Central memory CD8-positive, alpha-beta T cell (primary cell): ENCODE measurements around the gene LILRA6.

Experiments used
- ATAC-seq: fragments of 150-1000 bp; cut with Tn5 transposase; replicated peaks from 2 replicates; pipeline ENCODE4 v1.10.0; 2022; ENCODE audit warnings: mild to moderate bottlenecking, moderate FRiP score, moderate number of reproducible peaks; ENCODE audit not compliant: poor library complexity, severe bottlenecking; ENCODE audit errors: extremely low read depth
- DNase-seq, 2 donors: peaks; one replicate each; pipeline ENCODE4 v3.0.0; 2021; ENCODE audit warnings: low spot score in 2 of 2
- H3K27ac Mint-ChIP-seq: one replicate; pipeline ENCODE4 v1.8.0; 2022; ENCODE audit warnings: low read depth, mild to moderate bottlenecking, moderate library complexity, mixed read lengths
- H3K27me3 Mint-ChIP-seq: one replicate; pipeline ENCODE4 v1.8.0; 2022; ENCODE audit warnings: mixed read lengths
- H3K36me3 Mint-ChIP-seq: one replicate; pipeline ENCODE4 v1.8.0; 2022; ENCODE audit warnings: mild to moderate bottlenecking, moderate library complexity, mixed read lengths; ENCODE audit not compliant: insufficient read depth
- H3K4me1 Mint-ChIP-seq: one replicate; pipeline ENCODE4 v1.8.0; 2022; ENCODE audit warnings: mixed read lengths
- H3K4me3 Mint-ChIP-seq: one replicate; pipeline ENCODE4 v1.8.0; 2022; ENCODE audit warnings: mild to moderate bottlenecking, moderate library complexity, mixed read lengths
- H3K9me3 Mint-ChIP-seq: one replicate; pipeline ENCODE4 v1.8.0; 2022; ENCODE audit warnings: mixed read lengths

The LILRA6 gene

GRCh38 chr19:54191811-54192453 lies 50.7 kb downstream of the LILRA6 start:
- no peak for ATAC-seq
- H3K9me3 Mint-ChIP-seq, result no peaks in the 10 kb centered on the region
- DNase-seq, result no peak
- peaks cover 35% of the 10 kb centered on the region for H3K36me3 Mint-ChIP-seq
- peak overlapping the region; percentile 99 for H3K27ac Mint-ChIP-seq
- peaks cover 40% of the 10 kb centered on the region for H3K4me1 Mint-ChIP-seq
- H3K4me3 Mint-ChIP-seq, result peak overlapping the region; percentile 94
- H3K27me3 Mint-ChIP-seq, result no peaks in the 10 kb centered on the region

GRCh38 chr19:54191011-54191810 lies 51.4 kb downstream of the LILRA6 start, which contains the start of gene TSEN34:
Gene TSEN34 (plus strand): TSS chr19:54191308. CDS start chr19:54191365, 57 bp downstream.
- H3K27me3 Mint-ChIP-seq, result no peaks in the 10 kb centered on the region
- H3K27ac Mint-ChIP-seq, result peak within 1 kb of the TSS; percentile 99
- H3K4me1 Mint-ChIP-seq, result peaks cover 43% of the 10 kb centered on the region
- no peaks in the 10 kb centered on the region for H3K9me3 Mint-ChIP-seq
- peak within 1 kb of the TSS; percentile 94 for H3K4me3 Mint-ChIP-seq
- H3K36me3 Mint-ChIP-seq, result peaks cover 37% of the 10 kb centered on the region
- DNase-seq (peak in 1 of 2 donors; percentile 28), ATAC-seq (peak; percentile 20)

DNA sequence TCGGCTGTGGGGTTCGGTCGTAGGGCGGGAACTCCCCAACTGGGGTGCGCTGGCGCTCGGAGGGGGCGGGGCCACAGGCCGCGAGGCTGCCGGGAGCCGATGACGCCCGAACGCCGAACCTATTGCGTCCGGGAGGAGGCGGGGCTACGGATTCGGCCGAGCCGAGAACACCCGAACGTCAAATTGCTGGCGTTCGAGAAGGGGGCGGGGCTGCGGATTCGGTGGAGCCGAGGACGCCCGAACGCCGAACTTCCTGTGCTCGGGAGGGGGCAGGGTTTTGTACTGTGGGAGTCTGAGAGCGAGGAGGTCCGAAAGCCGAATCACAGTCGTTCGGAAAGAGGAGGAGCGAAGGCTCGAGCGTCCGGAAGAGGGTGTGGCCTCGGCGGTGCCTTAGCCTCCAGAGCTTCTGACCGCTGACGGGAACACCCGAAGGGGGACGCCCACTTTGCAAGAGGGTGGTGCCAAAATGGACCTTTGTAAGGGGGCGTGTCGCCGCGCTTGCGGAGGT lies 52.0 kb downstream of the LILRA6 start:
- peaks cover 36% of the 10 kb centered on the region for H3K36me3 Mint-ChIP-seq
- peak; percentile 99 to 100 for DNase-seq
- peak overlapping the region; percentile 99 for H3K27ac Mint-ChIP-seq
- H3K4me3 Mint-ChIP-seq, result peak overlapping the region; percentile 94
- peak; percentile 66 for ATAC-seq
- no peaks in the 10 kb centered on the region for H3K27me3 Mint-ChIP-seq
- peaks cover 43% of the 10 kb centered on the region for H3K4me1 Mint-ChIP-seq
- H3K9me3 Mint-ChIP-seq, result no peaks in the 10 kb centered on the region

DNA sequence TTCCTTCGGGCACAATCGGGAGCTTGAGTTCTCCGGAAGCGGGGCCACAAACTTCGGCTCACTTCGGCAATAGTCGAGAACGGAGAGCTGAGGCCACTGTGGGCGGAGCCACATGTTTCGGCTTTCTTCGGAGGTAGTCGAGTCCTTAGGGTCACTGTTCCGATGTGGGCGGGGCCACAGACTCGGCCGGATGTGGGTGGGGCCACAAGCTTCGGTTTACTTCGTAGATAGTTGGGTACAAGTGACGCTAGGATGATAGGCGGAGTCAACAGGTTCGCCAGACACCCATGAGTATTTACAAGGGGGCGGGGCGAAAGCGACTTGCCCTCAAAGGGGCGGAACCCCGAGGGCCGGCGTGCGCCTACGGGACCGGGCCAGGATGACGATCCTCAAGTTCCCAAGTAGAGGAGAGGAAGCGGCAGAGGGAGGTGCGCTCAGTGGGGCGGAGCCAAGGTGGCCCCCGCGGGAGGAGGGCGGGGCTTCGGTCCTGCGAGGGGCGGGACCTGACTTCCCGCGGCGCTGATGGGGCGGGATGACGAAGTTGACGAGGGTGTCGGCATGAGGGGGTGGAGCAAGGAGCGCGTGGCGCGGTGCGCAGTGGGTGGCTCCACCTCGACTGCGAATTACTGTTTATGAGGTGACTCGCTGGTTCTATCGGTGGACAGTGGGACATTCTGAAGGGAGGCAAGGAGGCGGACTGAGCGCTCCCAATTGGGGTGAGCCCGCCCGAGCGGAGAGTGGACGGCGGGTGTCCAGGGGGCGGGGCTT lies 52.7 kb downstream of the LILRA6 start:
- no peaks in the 10 kb centered on the region for H3K9me3 Mint-ChIP-seq
- DNase-seq, result peak; percentile 100
- H3K4me3 Mint-ChIP-seq, result peak overlapping the region; percentile 94
- peak overlapping the region; percentile 99 for H3K27ac Mint-ChIP-seq
- no peaks in the 10 kb centered on the region for H3K27me3 Mint-ChIP-seq
- H3K36me3 Mint-ChIP-seq, result peaks cover 31% of the 10 kb centered on the region
- peaks cover 43% of the 10 kb centered on the region for H3K4me1 Mint-ChIP-seq
- ATAC-seq, result peak; percentile 60

- H3K36me3 Mint-ChIP-seq, result peaks cover 27% of the 10 kb centered on the region
These were observed 53.4 kb downstream of the LILRA6 start, which contains the start of gene MBOAT7 for GRCh38 chr19:54189145-54189734. Gene MBOAT7 (minus strand): TSS chr19:54189580. CDS start chr19:54188508, 1,072 bp downstream.

GRCh38 chr19:54188215-54188871 lies 54.2 kb downstream of the LILRA6 start:
- Mint-ChIP-seq H3K9me3 (no peaks in the 10 kb centered on the region), H3K27me3 (no peaks in the 10 kb centered on the region), H3K36me3 (peaks cover 22% of the 10 kb centered on the region), H3K4me1 (peaks cover 42% of the 10 kb centered on the region), H3K4me3 (peak overlapping the region; percentile 94), H3K27ac (peak overlapping the region; percentile 99)
- ATAC-seq (no peak), DNase-seq (no peak)

More at GRCh38 chr19:54189145-54189734, 53.4 kb downstream of the LILRA6 start, which contains the start of gene MBOAT7:
- no peak for DNase-seq
- Mint-ChIP-seq H3K4me3 (peak within 1 kb of the TSS; percentile 94), H3K9me3 (no peaks in the 10 kb centered on the region), H3K4me1 (peaks cover 43% of the 10 kb centered on the region), H3K27me3 (no peaks in the 10 kb centered on the region), H3K27ac (peak within 1 kb of the TSS; percentile 99)
- ATAC-seq, result peak; percentile 0

GRCh38 chr19:54186934-54187381 lies 55.6 kb downstream of the LILRA6 start:
- peaks cover 18% of the 10 kb centered on the region for H3K36me3 Mint-ChIP-seq

More at GRCh38 chr19:54186934-54187381, 55.6 kb downstream of the LILRA6 start:
- peaks cover 31% of the 10 kb centered on the region for H3K4me1 Mint-ChIP-seq
- DNase-seq (no peak), ATAC-seq (no peak)
- no peaks in the 10 kb centered on the region for H3K9me3 Mint-ChIP-seq
- no peak overlapping the region for H3K27ac Mint-ChIP-seq
- no peaks in the 10 kb centered on the region for H3K27me3 Mint-ChIP-seq
- peak overlapping the region; percentile 94 for H3K4me3 Mint-ChIP-seq
